WTC11 (cell line): ENCODE data around the gene CLDN34. TPM values are rescaled to one million over a fixed set of nuclear protein-coding genes. Genes with fewer than 3 reads are reported as not detected.

Experiments
- ATAC-seq: fragments of 200-7000 bp; cut with Tn5 transposase; 2 replicates; pipeline ENCODE4 v1.10.0; 2021; ENCODE audit warnings: mild to moderate bottlenecking, moderate library complexity
- CTCF ChIA-PET: fragments of 300-600 bp; sonication (Branson Sonifier 250); formaldehyde crosslinking; loops from one replicate; lab custom pipeline; 2021; ENCODE audit warnings: antibody characterized with exemption; lab: Charles Lee
- POLR2A ChIA-PET: fragments of 350-600 bp; sonication (Branson Sonifier 250); formaldehyde crosslinking; loops from one replicate; lab custom pipeline; 2021; ENCODE audit warnings: antibody characterized with exemption; lab: Charles Lee
- DNase-seq: peaks from one replicate; pipeline ENCODE4 v3.0.0; 2021; ENCODE audit warnings: low spot score
- H3K27ac Mint-ChIP-seq: 2 replicates; pipeline ENCODE4 v1.8.0; 2021; ENCODE audit warnings: mixed read lengths
- H3K27me3 Mint-ChIP-seq: 2 replicates; pipeline ENCODE4 v1.8.0; 2021; ENCODE audit warnings: low read depth, mild to moderate bottlenecking, moderate library complexity, mixed read lengths
- H3K36me3 Mint-ChIP-seq: 2 replicates; pipeline ENCODE4 v1.8.0; 2021; ENCODE audit warnings: mixed read lengths
- H3K4me1 Mint-ChIP-seq: 2 replicates; pipeline ENCODE4 v1.8.0; 2022; ENCODE audit warnings: mixed read lengths
- H3K4me3 Mint-ChIP-seq: 2 replicates; pipeline ENCODE4 v1.8.0; 2021; ENCODE audit warnings: mild to moderate bottlenecking, moderate library complexity, mixed read lengths
- H3K9me3 Mint-ChIP-seq: 2 replicates; pipeline ENCODE4 v1.8.0; 2021; ENCODE audit warnings: mixed read lengths
- CBFB ChIP-seq: sonication (generic); formaldehyde crosslinking; IDR thresholded peaks from 2 replicates; pipeline ENCODE4 v1.8.1; 2022; ENCODE audit warnings: mild to moderate bottlenecking, low read depth, missing genetic modification reagents
- ETV6 ChIP-seq: sonication (generic); formaldehyde crosslinking; IDR thresholded peaks from 2 replicates; pipeline ENCODE4 v1.8.1; 2022; ENCODE audit warnings: mild to moderate bottlenecking, missing genetic modification reagents
- FOXK1 ChIP-seq: sonication (generic); formaldehyde crosslinking; IDR thresholded peaks from 2 replicates; pipeline ENCODE4 v1.8.0; 2022; ENCODE audit warnings: mild to moderate bottlenecking, moderate library complexity, missing genetic modification reagents
- GTF2I ChIP-seq: fragments of 250-450 bp; sonication (Bioruptor Pico); conservative IDR thresholded peaks from 2 replicates; pipeline ENCODE4 v1.4.0; 2021; ENCODE audit warnings: mild to moderate bottlenecking
- JUN ChIP-seq: sonication (generic); formaldehyde crosslinking; IDR thresholded peaks from 2 replicates; pipeline ENCODE4 v1.8.0; 2023; ENCODE audit warnings: mild to moderate bottlenecking, missing genetic modification reagents
- RORB ChIP-seq: fragments of 250-450 bp; sonication (Bioruptor Pico); IDR thresholded peaks from 2 replicates; pipeline ENCODE4 v1.9.0; 2021; ENCODE audit warnings: mild to moderate bottlenecking
- SMAD4 ChIP-seq: sonication (generic); formaldehyde crosslinking; IDR thresholded peaks from 2 replicates; pipeline ENCODE4 v1.8.0; 2022; ENCODE audit warnings: mild to moderate bottlenecking, missing genetic modification reagents
- SOX15 ChIP-seq: fragments of 250-450 bp; sonication (Bioruptor Pico); IDR thresholded peaks from 2 replicates; pipeline ENCODE4 v1.9.0; 2021; ENCODE audit warnings: mild to moderate bottlenecking
- SP1 ChIP-seq: sonication (generic); formaldehyde crosslinking; conservative IDR thresholded peaks from 2 replicates; pipeline ENCODE4 v1.8.1; 2022; ENCODE audit warnings: missing genetic modification reagents
- ZNF263 ChIP-seq: sonication (generic); formaldehyde crosslinking; IDR thresholded peaks from 2 replicates; pipeline ENCODE4 v1.8.1; 2022; ENCODE audit warnings: low read depth, mild to moderate bottlenecking, moderate library complexity, missing genetic modification reagents
- ZNF416 ChIP-seq: fragments of 250-450 bp; sonication (Bioruptor Pico); IDR thresholded peaks from 2 replicates; pipeline ENCODE4 v1.9.0; 2021; ENCODE audit warnings: mild to moderate bottlenecking, inconsistent platforms
- ZNF423 ChIP-seq: fragments of 250-450 bp; sonication (Bioruptor Pico); IDR thresholded peaks from 2 replicates; pipeline ENCODE4 v2.1.2; 2022; ENCODE audit warnings: mild to moderate bottlenecking, moderate library complexity
- ZNF671 ChIP-seq: fragments of 250-450 bp; sonication (Bioruptor Pico); IDR thresholded peaks from 2 replicates; pipeline ENCODE4 v1.8.0; 2021; ENCODE audit warnings: mild to moderate bottlenecking
- total RNA-seq: library from RNA; stranded (reverse); gene quantifications from 3 replicates; pipeline ENCODE4 v1.2.3, GENCODE V29; 2021
- TF ChIP-seq, protein P1 (sequence below): sonication (generic); formaldehyde crosslinking; IDR thresholded peaks from 2 replicates; pipeline ENCODE4 v1.8.1; 2022; ENCODE audit warnings: low read depth, missing genetic modification reagents, borderline replicate concordance
- TF ChIP-seq, protein P2 (sequence below): fragments of 250-450 bp; sonication (Bioruptor Pico); IDR thresholded peaks from 2 replicates; pipeline ENCODE4 v1.8.0; 2021; ENCODE audit warnings: mild to moderate bottlenecking
- TF ChIP-seq, protein P3 (sequence below): sonication (generic); formaldehyde crosslinking; conservative IDR thresholded peaks from 2 replicates; pipeline ENCODE4 v1.8.1; 2022; ENCODE audit warnings: mild to moderate bottlenecking, missing genetic modification reagents
- TF ChIP-seq, protein P4 (sequence below): sonication (generic); formaldehyde crosslinking; IDR thresholded peaks from 2 replicates; pipeline ENCODE4 v1.8.0; 2022; ENCODE audit warnings: mild to moderate bottlenecking, missing genetic modification reagents
- TF ChIP-seq, protein P5 (sequence below): sonication (generic); formaldehyde crosslinking; conservative IDR thresholded peaks from 2 replicates; pipeline ENCODE4 v1.8.1; 2023; ENCODE audit warnings: mild to moderate bottlenecking, low read depth, missing genetic modification reagents, moderate library complexity

The CLDN34 gene
- total RNA-seq, 1 experiment from 2014 or later: 0.52 TPM

DNA sequence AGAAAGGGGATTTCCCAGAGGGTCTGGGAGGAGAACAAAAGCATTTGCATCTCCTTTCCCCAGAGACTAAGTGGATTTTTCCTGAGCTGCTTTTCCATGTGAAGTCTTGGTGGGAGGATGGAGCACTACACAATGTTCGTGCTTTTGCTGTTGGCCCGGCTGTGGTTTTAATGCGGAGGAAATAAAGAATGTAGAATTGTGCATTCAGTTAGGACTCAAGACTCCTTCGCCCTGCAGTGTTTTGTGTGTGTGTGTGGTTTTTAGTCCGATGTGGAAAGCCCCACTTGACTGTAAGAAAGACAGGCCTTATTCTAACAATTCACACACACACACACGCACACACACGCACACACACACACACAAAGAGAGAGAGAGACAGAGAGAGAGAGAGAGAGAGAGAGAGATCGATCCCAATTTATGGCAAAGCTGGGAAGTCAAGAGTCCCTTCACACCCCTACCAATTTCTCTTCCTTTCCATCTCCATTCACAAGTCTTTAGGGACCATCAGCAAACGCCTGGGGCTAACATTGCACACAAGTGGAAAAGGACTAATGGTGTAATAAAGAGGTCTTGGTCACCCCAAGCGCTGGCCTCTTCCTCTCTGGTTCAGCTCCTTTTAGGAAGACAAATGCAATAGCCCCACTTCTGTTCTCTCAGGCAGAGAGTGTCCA lies 44.2 kb downstream of the CLDN34 start:
- Mint-ChIP-seq H3K27me3 (peaks cover 4% of the 10 kb centered on the region), H3K36me3 (peaks cover 2% of the 10 kb centered on the region; the same call in 1 of the 2 replicates), H3K27ac (peak overlapping the region; percentile 95), H3K9me3 (no peaks in the 10 kb centered on the region), H3K4me1 (peaks cover 47% of the 10 kb centered on the region), H3K4me3 (peak overlapping the region; percentile 37)
- TF ChIP-seq SOX15 (CRISPR knock-in tag) (no peak), FOXK1 (CRISPR knock-in tag) (no peak), CBFB (CRISPR knock-in tag) (no peak), ETV6 (no peak), SMAD4 (CRISPR knock-in tag) (no peak), ZNF671 (no peak), ZNF416 (CRISPR knock-in tag) (no peak), JUN (CRISPR knock-in tag) (no peak), GTF2I (no peak), RORB (no peak), SP1 (CRISPR knock-in tag) (no peak), ZNF423 (no peak), ZNF263 (CRISPR knock-in tag) (no peak)
- TF ChIP-seq, protein P1, sequence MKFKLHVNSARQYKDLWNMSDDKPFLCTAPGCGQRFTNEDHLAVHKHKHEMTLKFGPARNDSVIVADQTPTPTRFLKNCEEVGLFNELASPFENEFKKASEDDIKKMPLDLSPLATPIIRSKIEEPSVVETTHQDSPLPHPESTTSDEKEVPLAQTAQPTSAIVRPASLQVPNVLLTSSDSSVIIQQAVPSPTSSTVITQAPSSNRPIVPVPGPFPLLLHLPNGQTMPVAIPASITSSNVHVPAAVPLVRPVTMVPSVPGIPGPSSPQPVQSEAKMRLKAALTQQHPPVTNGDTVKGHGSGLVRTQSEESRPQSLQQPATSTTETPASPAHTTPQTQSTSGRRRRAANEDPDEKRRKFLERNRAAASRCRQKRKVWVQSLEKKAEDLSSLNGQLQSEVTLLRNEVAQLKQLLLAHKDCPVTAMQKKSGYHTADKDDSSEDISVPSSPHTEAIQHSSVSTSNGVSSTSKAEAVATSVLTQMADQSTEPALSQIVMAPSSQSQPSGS: no peak
- TF ChIP-seq, protein P2, sequence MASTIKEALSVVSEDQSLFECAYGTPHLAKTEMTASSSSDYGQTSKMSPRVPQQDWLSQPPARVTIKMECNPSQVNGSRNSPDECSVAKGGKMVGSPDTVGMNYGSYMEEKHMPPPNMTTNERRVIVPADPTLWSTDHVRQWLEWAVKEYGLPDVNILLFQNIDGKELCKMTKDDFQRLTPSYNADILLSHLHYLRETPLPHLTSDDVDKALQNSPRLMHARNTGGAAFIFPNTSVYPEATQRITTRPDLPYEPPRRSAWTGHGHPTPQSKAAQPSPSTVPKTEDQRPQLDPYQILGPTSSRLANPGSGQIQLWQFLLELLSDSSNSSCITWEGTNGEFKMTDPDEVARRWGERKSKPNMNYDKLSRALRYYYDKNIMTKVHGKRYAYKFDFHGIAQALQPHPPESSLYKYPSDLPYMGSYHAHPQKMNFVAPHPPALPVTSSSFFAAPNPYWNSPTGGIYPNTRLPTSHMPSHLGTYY (CRISPR knock-in tag): no peak
- TF ChIP-seq, protein P3, sequence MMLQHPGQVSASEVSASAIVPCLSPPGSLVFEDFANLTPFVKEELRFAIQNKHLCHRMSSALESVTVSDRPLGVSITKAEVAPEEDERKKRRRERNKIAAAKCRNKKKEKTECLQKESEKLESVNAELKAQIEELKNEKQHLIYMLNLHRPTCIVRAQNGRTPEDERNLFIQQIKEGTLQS (CRISPR knock-in tag): no peak
- TF ChIP-seq, protein P4, sequence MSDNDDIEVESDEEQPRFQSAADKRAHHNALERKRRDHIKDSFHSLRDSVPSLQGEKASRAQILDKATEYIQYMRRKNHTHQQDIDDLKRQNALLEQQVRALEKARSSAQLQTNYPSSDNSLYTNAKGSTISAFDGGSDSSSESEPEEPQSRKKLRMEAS (CRISPR knock-in tag): no peak
- DNase-seq (no peak), ATAC-seq (no peak)
- ChIA-PET POLR2A (no interaction called here), CTCF (interaction anchor here (0.8 to 0.9 kb wide), 2 partner anchors 29 to 67 kb away, joined by 3 to 5 read pairs; no protein-coding TSS in a partner anchor)

DNA sequence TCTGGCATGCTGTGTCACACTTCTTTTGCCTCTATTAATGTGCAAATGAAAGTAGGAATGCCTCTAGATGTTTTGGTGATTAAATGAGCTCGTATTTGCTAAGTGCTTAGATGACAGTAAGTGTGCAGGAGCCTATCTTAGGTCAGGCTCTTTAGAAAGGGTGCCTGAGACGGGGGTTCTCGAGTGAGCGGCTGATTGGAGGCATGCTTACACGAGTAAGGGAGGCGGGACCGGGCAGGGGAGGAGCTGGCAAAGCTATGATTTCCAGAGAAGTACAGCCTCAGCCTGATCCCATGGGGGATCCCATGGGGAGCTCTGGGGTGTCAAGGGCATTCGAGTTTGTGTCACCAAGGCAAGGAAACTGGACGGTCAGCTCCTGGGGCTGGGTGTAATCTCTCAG lies 44.8 kb downstream of the CLDN34 start:
- DNase-seq (no peak), ATAC-seq (peak; percentile 16)
- Mint-ChIP-seq H3K9me3 (no peaks in the 10 kb centered on the region), H3K36me3 (peaks cover 2% of the 10 kb centered on the region; the same call in 1 of the 2 replicates), H3K4me1 (peaks cover 53% of the 10 kb centered on the region), H3K4me3 (peak overlapping the region; percentile 37), H3K27ac (peak overlapping the region; percentile 95), H3K27me3 (peaks cover 4% of the 10 kb centered on the region)
- TF ChIP-seq, protein P5, sequence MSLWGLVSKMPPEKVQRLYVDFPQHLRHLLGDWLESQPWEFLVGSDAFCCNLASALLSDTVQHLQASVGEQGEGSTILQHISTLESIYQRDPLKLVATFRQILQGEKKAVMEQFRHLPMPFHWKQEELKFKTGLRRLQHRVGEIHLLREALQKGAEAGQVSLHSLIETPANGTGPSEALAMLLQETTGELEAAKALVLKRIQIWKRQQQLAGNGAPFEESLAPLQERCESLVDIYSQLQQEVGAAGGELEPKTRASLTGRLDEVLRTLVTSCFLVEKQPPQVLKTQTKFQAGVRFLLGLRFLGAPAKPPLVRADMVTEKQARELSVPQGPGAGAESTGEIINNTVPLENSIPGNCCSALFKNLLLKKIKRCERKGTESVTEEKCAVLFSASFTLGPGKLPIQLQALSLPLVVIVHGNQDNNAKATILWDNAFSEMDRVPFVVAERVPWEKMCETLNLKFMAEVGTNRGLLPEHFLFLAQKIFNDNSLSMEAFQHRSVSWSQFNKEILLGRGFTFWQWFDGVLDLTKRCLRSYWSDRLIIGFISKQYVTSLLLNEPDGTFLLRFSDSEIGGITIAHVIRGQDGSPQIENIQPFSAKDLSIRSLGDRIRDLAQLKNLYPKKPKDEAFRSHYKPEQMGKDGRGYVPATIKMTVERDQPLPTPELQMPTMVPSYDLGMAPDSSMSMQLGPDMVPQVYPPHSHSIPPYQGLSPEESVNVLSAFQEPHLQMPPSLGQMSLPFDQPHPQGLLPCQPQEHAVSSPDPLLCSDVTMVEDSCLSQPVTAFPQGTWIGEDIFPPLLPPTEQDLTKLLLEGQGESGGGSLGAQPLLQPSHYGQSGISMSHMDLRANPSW (CRISPR knock-in tag): no peak
- CTCF ChIA-PET: interaction anchor here (0.6 to 0.9 kb wide), 3 partner anchors 29 to 710 kb away, joined by 3 to 5 read pairs (median 3); no protein-coding TSS in a partner anchor
- POLR2A ChIA-PET: interaction anchor here (0.7 to 1.0 kb wide), 2 partner anchors 29 to 175 kb away, joined by 3 read pairs; no protein-coding TSS in a partner anchor
